HG03039 (cell line): ENCODE measurements around the gene SLC26A2.

ENCODE experiments used
- ATAC-seq: cut with Tn5 transposase; IDR thresholded peaks from one replicate; pipeline ENCODE4 v1.9.1; 2021; ENCODE audit warnings: mild to moderate bottlenecking, moderate library complexity; ENCODE audit not compliant: unreplicated experiment

The SLC26A2 gene

DNA sequence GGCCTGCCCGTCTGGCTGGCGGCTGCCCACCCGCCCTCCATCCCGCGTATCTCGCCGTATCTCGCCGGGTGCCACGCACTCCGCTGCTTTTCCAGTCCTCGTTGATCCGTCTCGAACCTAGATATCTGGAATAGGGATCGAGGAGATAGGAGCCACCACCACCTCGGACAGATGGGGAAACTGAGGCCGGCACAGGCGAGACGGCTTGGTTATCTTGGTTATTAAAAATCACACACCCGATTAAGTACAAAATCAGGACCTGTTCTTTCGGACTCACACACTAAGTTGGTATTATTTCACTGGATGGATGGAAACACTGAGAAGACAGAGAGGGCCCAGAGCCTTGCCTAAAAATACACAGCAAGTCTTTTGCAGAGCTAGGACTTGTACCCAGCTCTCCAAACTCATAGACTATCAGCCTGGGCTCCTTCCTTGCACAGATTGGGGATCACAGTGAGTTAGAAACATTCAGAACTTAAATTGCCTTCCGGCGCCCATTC is 678 bp downstream of the SLC26A2 start:
- ATAC-seq = no peak

DNA sequence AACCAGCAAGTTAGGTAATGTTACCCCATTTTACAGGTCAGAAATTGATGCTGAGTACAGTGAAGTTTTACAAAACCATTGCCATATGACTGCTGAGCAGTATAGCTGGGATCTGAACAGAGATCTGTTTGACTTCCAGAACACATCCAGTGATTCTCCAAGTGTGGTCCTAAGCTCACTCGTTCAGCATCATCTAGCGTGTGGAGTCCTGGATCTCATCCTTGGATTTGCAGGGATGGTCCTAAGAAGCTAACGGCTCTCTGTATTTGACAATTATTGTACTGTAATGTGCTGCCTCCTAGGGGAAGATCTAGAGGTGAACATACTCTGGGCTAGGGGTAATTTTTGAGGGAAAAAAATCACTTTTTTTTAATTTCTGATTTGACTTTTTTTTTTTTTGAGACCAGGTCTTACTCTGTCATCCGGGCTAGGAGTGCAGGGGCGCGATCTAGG is 1.4 kb downstream of the SLC26A2 start:
- no peak for ATAC-seq

DNA sequence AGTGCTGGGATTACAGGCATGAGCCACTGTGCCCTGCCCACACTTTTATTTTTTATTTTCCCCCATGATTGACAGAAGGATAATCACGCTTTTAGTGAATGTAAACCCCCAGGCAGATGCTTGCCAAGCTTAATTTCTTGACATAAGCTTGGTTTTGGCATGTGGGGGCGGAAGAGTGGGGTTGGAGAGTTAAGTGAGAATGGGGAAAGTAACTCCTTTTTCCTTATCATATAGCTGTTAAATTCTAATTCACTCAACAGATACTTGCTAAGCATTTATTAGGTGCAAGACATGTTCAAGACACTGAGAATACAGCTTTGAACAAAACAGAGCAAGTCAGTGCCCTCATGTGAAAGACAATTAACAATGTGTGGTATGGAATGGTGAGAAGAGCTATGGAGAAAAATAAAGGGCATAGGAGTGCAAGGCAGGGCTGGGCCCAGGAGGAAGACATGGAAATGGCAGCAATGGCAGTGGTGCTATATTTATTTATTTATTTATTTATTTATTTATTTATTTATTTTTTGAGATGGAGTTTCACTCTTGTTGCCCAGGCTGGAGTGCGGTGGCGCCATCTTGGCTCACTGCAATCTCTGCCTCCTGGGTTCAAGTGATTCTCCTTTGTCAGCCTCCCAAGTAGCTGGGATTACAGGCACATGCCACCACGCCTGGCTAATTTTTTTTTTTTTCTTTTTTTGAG is 2.2 kb downstream of the SLC26A2 start:
- no peak for ATAC-seq

DNA sequence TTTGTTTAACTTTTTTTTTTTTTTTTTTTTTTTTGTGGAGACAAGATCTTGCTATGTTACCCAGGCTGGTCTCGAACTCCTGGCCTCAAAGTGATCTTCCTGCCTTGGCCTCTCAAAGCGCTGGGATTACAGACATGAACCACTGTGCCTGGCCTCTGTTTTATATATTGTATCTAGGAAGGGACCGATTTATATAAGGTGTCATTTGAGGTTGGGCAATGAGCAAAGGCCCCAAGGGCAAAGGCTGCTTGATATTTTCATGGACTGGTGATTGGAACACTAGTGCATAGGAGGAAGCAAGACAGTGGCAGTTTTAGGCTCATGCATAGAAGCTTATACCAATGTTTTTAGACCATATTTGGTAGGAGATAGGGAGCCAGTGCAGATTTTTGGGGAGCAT is 3.2 kb downstream of the SLC26A2 start:
- ATAC-seq = no peak

DNA sequence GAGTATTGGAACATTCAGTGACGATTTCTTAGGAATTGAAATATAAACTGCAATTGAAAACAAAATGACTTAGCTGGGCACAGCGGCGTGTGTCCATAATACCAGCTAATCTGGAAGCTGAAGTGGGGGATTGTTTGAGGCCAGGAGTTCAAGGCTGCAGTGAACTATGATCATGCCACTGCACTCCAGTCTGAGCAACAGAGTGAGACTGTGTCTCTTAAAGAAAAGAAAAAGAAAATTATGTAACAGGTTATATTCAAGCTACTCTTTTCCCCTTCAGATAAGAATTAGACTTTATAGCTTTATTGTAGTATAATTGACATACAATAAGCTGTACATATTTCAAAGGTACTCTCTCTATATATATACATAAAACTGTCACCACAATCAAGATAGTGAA is 6.4 kb downstream of the SLC26A2 start:
- ATAC-seq = no peak

DNA sequence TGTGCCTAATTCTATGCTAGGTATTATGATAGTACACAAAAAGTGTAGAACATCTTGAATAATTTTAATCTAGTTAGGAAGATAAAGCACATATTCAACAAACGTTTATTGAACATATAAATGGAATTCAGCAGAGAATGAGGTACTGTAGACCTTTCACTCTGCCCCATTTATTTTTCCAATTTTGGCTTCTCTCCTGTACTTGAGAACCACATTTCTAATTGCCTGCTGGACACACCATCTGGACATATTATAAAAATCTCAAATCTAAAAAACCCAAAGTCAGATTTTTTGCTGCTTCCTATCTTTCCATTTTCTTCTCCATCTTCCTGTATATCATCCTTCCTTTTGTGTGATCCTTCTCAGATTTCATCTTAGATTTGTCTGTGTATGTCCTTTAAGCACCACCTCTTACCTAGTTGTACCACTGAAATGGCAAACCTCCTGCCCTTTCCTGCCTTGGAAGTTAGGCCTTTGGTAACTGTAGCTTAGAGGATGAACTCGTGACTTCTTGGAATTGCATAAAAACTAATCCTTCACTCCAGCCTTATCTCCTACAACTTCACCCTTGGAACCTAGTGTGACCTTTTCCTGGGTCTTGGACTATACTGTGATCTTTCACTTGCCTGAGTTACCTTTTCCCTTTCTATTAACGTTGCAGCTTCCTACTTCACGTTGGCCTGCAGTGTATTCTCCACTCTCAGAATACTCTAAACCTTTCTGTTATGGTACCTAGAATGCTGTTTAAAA is 8.8 kb downstream of the SLC26A2 start:
- ATAC-seq = no peak

DNA sequence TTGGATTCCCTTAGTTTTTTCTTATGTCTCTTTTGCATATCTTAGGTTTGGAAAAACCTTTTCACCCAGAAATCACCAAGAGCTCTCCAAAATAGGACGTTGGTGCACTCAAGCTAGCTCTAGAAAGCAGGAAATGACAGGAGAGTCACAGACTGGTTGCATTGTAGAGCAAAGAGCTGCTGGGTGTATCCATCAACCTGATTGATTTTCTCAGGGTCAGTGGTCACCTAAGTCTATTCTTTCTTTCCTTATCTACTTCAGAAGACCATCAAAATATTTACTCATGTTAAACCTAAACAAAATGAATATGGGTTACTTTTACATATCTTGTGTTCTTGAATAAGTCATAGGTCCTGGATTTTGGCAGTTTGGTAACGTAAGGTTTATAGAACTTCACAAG is 14.9 kb downstream of the SLC26A2 start:
- ATAC-seq = no peak

DNA sequence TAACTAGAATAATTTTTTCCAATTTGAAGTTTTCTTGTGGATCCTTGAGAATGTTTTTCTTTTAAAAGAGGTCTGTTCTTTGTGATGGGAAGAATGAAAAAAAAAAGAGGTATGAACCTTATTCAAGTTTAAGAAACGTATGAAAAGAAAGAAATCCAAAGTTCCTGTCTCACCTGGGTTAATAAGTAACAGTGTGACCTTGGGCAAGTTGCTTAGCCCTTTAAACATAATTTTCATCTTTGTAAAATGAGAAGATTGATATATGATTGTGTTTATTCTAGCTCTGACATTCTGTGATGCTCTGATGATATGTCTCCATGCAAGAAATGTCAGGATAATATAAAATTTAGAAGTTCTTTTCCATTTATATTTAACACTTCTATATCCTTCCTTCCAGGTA is 19.3 kb downstream of the SLC26A2 start:
- ATAC-seq = no peak

DNA sequence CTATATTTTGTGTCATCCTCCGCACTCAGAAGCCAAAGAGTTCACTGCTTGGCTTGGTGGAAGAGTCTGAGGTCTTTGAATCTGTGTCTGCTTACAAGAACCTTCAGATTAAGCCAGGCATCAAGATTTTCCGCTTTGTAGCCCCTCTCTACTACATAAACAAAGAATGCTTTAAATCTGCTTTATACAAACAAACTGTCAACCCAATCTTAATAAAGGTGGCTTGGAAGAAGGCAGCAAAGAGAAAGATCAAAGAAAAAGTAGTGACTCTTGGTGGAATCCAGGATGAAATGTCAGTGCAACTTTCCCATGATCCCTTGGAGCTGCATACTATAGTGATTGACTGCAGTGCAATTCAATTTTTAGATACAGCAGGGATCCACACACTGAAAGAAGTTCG is 20.6 kb downstream of the SLC26A2 start:
- no peak for ATAC-seq

DNA sequence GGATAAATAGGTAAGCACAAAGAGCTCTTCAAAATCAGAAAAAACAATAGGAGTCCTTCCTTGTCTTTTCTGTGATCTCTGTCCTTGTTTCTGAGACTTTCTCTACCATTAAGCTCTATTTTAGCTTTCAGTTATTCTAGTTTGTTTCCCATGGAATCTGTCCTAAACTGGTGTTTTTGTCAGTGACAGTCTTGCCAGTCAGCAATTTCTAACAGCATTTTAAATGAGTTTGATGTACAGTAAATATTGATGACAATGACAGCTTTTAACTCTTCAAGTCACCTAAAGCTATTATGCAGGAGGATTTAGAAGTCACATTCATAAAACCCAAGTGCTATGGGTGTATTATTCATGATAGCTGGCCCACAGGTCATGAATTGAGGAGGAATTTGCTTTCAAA is 21.9 kb downstream of the SLC26A2 start:
- no peak for ATAC-seq

DNA sequence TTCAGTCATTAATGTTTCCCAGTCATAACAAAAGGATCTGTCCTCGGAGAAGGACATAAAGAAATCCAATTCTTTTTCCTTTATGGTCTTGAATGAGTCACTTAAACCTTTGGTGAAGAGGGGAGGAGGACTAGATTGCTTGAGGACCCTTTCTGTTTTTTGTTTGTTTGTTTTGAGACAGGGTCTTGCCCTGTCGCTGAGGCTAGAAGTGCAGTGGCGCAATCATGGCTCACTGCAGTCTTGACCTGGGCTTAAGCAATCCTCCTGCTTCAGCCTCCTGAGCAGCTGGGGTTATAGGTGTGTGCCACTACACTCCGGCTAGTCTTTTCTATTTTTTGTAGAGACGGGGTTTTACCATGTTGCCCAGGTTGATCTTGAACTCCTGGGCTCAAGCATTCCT is 27.6 kb downstream of the SLC26A2 start:
- no peak for ATAC-seq

DNA sequence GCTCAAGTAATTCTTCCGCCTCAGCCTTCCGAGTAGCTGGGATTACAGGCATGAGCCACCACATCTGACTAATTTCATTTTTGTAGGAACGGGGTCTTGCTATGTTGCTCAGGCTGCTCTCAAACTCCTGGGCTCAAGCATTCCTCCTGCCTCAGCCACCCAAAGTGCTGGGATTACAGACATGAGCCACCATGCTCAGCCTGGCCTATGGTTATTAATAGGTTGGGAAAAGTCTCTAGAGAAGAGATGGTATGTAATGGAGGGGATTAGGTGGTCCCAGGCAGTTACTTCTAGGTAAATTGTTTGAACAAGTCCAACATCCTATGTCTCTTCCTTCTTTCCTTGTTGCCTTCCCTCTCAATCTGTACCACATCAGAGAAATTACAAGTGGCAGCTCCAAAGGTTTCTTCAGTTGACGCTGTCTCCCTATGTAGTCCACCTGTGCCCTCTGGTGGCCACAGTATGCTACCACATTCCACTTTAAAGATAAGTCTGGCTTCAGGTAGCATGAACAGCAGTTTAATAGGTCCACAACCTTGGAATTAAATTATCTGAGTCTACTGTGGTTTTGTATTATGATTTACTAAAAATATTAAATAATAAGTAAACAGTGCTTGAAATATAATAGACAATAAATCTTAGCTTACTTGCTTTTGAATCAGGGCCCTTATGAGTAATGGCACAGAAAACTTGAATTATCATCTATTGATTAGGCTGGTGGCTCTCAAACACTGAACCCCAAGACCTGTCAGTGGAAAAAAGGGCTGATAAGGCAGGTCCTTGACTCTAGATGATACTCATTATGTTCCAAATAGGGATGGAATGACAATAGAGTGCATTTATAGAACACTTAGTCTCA is 30.2 kb downstream of the SLC26A2 start:
- ATAC-seq = peak; percentile 72

DNA sequence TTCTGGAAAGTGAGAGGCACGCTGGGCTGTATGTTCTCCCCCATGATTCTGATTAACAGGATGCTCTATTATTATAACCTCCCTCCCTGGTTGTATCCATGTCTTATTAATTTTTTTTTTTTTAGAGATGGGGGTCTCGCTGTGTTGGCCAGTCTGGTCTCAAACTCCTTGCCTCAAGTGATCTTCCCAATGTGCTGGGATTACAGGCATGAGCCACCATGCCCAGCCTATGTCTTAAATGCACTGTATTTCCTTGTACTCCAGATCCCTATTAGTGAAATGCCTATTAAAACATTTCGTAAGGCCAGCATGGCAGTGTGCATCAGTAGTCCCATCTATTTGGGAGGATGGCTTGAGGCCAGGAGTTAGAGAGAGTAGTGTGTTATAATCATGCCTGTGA is 32.9 kb downstream of the SLC26A2 start:
- no peak for ATAC-seq

DNA sequence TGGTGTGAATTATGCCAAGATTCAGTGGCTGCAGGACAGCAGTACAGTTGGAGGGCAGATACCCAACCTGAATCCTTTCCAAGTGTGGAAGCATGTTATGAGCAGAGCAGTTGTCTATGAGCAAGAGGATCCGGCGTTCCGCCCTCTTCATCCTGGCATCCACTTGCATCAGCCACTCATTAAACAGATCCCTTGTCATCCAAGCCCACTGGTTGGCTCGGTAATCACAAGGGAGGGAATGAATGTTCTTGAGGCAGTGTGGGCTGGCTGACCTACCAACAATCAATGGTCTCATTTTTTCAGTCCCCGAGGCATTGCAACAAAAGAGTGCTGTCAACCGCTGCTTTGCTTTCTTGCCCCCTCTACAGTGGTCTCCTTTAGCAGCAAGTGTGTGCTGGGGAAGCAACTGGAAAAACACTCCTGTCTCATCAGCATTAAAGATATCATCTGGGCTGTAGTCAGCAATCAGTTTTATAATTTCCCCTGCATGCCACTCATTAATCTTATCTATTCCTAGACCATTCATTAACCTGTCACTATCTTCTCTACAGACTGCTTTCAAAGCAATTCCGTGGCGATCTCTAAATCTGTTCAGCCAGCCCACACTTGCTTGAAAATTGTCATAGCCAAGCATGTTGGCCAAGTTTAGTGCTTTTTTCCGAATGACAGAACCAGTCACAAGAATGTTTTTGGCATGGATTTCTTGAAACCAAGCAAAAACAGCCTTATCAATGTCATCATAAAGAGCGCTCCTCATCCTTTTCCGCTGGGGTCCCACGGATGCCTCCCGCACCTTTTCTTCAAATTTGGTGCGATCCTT is 35.0 kb downstream of the SLC26A2 start:
- ATAC-seq = no peak

DNA sequence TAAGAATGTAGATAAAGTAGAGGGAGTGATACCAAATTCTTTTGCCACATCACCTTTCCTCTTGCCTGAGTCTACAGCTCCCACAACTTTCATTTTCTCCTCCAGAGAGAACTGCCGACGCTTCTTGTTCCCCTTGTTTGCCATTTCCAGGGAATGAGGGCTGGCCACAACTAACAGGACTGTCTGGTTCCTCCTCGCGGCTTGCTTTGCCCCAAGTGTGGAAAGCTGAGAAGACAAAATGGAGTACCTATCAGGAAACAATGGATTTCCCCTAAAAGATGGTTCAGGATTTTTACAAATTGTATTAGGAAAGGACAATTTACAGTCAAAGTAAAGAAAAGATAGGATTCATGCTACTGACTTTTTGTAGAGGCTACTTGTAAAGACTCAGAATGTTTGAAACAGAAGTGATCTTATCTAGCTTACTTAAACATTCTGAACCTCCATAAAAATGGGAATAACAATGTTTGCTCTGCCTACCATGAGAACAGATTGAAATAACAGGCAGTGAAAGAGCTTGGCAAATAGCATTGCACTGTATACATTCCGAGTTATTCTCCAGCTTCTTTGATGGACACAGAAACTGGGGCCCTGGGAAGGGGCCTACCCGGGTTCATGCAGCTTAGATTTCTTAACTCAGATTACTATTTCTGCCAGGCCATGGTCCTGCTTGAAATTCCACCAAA is 35.8 kb downstream of the SLC26A2 start:
- no peak for ATAC-seq

DNA sequence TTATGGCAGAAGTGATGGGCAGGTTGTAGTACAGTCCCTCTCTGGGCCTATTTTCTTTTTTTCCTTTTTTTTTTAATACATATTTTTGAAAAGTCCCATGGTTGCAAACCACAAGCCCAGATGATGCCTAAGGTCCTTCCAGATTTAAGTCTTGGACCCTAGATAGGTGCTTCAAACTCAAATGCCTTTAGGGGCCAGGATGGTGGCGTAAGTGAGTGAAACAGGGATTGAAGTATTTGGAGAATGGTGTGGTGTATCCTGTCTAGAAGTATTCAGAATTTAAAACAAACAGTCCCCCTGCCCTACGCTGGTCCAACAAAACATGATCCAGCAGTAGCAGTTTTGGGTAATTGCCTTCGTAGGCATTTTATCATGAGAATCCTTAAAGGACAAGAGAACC is 37.7 kb downstream of the SLC26A2 start:
- ATAC-seq = no peak

DNA sequence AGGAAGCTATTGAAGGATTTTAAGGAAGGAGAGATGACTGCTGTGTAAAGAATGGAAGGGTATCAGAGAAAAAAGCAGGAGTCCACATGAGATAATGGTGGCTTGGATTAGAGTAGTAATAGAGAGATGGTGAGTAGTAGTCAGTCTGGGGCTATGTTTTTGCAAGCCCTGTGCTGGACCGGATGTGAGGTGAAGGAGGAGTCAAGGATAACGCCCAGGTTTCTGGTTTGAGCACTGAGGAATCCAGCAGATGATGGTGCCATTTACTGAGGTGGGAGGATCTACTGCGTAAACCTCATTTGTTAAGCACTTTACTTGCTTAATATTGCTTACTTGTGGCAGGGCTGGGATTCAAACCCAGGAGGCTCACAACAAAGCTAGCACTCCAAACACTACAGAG is 38.8 kb downstream of the SLC26A2 start:
- ATAC-seq = no peak

DNA sequence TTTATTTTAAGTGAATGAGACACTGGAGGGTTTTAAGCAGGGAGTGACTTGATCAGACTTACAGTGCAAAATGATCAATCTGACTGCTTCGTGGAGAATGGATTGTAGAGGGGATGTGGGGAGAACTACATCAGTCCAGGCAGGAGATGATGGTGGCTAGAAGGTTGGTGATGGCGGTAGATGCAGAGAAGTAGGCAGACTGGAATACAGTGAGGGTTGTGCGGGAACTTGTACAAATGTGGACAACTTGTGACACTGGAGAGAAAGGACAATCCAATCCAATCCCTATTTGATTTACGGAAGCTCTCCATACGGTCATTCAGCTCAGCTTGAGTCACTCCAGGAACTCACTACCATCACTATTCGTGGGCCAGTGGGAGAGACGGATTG is 39.3 kb downstream of the SLC26A2 start:
- ATAC-seq = no peak

DNA sequence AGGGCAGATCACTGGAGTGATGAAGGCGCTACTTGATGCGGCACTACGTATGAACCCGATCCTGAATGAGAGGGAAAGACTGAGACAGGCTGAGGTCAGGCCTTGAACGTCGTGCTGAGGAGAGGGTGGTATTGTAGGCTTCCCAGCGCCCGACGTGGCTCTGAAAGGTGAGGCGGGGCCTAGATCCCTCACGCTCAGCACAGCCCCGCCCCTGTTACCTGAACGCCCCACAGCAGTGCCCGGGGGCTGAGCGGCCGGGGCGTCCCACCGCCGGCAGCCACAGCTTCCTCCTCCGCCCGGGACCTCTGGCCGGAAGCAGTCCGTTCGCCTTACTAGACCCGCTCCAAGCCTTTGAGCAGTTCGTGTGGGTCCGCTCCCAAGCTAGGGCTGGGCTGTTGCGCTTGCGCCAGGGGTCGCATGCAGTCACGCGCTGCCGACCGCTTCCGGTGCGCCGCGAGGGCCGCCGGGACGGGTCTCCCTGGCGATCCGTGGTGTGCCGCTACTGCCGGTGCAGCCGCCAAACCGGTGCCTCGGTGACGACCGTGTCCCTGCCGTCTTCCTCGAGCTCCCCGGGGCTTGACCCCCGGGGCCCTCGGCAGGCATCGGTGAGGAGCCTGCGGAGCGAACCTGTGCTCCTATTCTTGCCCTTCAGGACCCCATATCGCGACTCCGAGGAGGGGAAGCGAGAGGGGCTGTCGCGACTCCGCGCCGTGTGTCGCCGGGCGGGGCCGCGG is 39.9 kb downstream of the SLC26A2 start, which contains the start of the genes HMGXB3 and TIGD6:
Gene HMGXB3, plus strand, starts transcription at position 484 of the 734 bp plus-strand sequence. CDS start 4,114 bp downstream, outside the sequence.
Gene TIGD6, minus strand, starts transcription at position 399 of the 734 bp plus-strand sequence. CDS start 4,306 bp downstream, outside the sequence.
- peak; percentile 87 for ATAC-seq
